Lung microvascular endothelial cell (primary cell): ENCODE results near the gene OPN1LW. TPM values are rescaled to one million over a fixed set of nuclear protein-coding genes. Genes with fewer than 3 reads are reported as not detected.

Experiments used
- total RNA-seq: library from RNA; depleted of rRNA; stranded (reverse); fragments of >200 nt; gene quantifications from 2 replicates; pipeline ENCODE4 v1.2.1, GENCODE V29; 2014

Gene OPN1LW
- total RNA-seq, 1 donor from 2014 or later = 0.60 TPM

Other genes with a start within 250 kb of the OPN1LW start
- 0.22 and 0.99 TPM in 2 replicates for gene AVPR2, start 239.6 kb upstream of the OPN1LW start, total RNA-seq
- 2.8 and 5.2 TPM in 2 replicates for gene ARHGAP4, start 218.0 kb upstream of the OPN1LW start, total RNA-seq
- 41.3 and 43.2 TPM in 2 replicates for gene NAA10, start 209.2 kb upstream of the OPN1LW start, total RNA-seq
- 13.9 and 35.9 TPM in 2 replicates for gene RENBP, start 199.6 kb upstream of the OPN1LW start, total RNA-seq
- gene HCFC1, start 172.4 kb upstream of the OPN1LW start, total RNA-seq = 10.0 and 10.3 TPM in 2 replicates
- 3.2 and 4.8 TPM in 2 replicates for gene TMEM187, start 171.5 kb upstream of the OPN1LW start, total RNA-seq
- gene IRAK1, start 124.3 kb upstream of the OPN1LW start, total RNA-seq = 47.7 and 63.1 TPM in 2 replicates
- 12.9 and 20.2 TPM in 2 replicates for gene MECP2, start 46.5 kb upstream of the OPN1LW start, total RNA-seq
- 0.79 TPM in 1 of 2 replicates, not detected in the other for gene OPN1MW, start 38.4 kb downstream of the OPN1LW start, total RNA-seq
- not detected in 2 replicates for gene OPN1MW2, start 75.5 kb downstream of the OPN1LW start, total RNA-seq
- 0.20 TPM in 1 of 2 replicates, not detected in the other for gene OPN1MW3, start 113.3 kb downstream of the OPN1LW start, total RNA-seq
- gene TEX28, start 150.9 kb downstream of the OPN1LW start, total RNA-seq = not detected in 2 replicates
- under 0.01 TPM in 1 of 2 replicates, not detected in the other for gene TKTL1, start 151.6 kb downstream of the OPN1LW start, total RNA-seq
- gene FLNA, start 230.4 kb downstream of the OPN1LW start, total RNA-seq = 781 and 1,159 TPM in 2 replicates
- gene EMD, start 235.1 kb downstream of the OPN1LW start, total RNA-seq = 14.5 and 18.1 TPM in 2 replicates